Measurements from ENCODE around the gene APBB2. TPM values are rescaled to one million over a fixed set of nuclear protein-coding genes. Genes with fewer than 3 reads are reported as not detected.

The APBB2 gene
- total RNA-seq, 1 donor, result 75.8 TPM

DNA sequence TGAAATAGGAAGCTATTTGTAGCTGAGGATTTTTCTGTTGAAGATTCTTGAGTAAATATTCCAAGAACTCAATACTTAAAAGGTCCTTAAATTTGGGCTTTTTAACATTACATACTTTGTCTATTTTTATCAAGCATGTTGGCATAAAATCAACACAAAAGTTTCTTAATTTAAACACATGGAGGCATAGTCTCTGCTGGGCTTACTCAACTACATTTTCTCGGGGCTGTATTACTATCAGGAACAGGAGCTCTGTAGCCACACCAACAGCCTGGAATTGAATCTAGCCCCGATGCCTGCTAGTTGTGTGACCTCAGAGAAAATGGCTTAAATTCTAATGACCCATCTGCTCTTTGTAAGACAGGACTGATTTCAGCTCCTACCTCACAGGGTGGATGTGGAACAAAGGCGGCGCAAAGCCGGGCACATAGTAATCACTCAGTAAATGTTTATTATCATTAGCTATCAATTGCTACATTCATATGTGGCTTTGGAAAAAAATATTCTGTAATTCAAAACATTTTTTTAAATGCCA, 257.6 kb downstream of the APBB2 start:
- H3K4me3 ChIP-seq (ENCODE audit: low read depth, low read length), result no peak overlapping the region
- DNase-seq (ENCODE audit: low read depth), result peak; percentile 71
- TF ChIP-seq, protein P1, sequence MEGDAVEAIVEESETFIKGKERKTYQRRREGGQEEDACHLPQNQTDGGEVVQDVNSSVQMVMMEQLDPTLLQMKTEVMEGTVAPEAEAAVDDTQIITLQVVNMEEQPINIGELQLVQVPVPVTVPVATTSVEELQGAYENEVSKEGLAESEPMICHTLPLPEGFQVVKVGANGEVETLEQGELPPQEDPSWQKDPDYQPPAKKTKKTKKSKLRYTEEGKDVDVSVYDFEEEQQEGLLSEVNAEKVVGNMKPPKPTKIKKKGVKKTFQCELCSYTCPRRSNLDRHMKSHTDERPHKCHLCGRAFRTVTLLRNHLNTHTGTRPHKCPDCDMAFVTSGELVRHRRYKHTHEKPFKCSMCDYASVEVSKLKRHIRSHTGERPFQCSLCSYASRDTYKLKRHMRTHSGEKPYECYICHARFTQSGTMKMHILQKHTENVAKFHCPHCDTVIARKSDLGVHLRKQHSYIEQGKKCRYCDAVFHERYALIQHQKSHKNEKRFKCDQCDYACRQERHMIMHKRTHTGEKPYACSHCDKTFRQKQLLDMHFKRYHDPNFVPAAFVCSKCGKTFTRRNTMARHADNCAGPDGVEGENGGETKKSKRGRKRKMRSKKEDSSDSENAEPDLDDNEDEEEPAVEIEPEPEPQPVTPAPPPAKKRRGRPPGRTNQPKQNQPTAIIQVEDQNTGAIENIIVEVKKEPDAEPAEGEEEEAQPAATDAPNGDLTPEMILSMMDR (IDR thresholded peaks at IDR 0.05; ENCODE audit: insufficient read depth, low read length), result no peak

DNA sequence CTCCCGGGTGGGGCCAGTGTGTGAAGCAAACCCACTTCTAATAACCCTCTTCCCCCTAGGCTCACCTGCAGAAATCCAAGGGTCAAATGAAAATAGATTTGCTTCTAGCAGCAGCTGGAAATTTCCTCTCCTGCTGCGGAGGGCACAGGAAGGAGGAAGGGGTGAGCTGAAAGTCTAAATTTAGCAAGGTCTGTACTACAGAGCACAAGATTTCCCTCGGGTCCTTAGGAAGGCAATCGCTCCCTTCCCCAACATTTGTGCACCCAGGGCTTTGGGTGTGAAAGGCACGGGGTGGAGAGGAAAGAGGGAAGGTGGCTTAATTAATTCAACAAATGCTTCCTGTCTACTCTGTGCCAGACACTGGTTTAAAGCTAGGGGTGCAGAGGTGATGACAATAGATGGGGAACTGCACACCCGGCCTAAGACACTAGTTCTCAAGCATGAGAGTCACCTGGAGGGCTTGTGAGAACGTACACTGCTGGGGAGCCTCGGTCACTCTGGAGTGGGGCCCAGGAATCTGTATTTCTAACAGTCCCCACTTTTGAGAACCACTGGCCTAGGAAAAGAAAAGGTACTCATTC, 260.2 kb downstream of the APBB2 start:
- no peak overlapping the region for H3K4me3 ChIP-seq (ENCODE audit: low read depth, low read length)
- TF ChIP-seq, protein P1 (IDR thresholded peaks at IDR 0.05; ENCODE audit: insufficient read depth, low read length), result no peak
- no peak for DNase-seq (ENCODE audit: low read depth)

DNA sequence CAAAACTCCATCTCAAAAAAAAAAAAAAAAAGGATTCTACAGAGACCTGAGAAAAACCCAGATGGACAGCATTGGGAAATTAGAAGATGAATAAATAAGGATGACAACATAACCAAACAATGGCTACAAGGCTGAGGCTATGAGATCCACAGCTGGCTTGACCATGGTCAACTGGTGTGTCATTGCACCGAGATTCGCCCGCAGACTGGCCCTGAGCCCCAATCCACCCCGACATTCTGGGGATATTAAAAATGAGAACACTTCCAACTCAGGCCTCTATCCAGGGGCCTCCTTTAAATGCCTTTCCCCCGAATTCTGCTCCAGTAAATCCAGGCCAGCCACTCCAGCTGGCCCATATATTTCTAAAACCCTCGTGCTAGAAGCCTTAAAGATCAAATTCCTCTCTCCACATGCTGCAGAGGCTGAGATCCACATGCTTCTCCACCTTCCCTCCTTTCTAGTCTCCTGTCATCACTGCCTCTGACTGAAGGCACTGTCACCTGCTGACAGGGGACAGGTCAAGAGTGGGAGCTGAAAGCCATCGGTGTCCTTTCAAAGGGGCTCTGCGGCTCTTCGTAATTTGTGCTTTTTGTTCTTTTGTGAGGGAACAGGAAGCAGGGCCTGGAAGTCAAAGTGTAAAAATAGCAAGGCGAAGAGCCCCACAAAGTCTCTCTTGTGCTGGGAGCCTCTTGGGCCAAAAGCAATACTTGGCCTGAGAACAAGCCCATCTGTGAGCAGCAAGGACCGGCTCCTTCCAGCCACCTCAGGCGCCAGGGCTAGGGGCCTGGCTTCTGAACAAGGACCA, 260.9 kb downstream of the APBB2 start:
- H3K4me3 ChIP-seq (ENCODE audit: low read depth, low read length), result no peak overlapping the region
- DNase-seq (ENCODE audit: low read depth), result no peak
- TF ChIP-seq, protein P1 (IDR thresholded peaks at IDR 0.05; ENCODE audit: insufficient read depth, low read length), result no peak

DNA sequence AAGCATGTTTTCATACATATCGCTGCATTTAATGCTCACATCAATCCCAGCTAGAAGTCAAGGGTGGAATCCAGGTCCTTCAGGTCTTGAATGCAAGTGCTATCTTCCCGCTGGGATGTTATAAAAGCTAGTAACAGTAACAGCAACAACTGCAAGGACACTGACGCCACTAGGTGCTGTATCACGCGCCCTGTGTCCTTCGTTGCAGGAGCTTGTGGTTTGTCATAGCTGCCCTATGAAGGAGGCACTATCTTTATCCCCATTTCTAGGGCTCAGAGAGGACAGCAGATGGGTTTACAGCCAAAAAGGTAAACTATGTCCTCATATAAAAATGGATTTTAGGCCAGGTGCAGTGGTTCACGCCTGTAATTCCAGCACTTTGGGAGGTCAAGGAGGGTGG, 261.7 kb downstream of the APBB2 start:
- H3K4me3 ChIP-seq (ENCODE audit: low read depth, low read length), result no peak overlapping the region
- TF ChIP-seq, protein P1 (IDR thresholded peaks at IDR 0.05; ENCODE audit: insufficient read depth, low read length), result no peak
- no peak for DNase-seq (ENCODE audit: low read depth)

DNA sequence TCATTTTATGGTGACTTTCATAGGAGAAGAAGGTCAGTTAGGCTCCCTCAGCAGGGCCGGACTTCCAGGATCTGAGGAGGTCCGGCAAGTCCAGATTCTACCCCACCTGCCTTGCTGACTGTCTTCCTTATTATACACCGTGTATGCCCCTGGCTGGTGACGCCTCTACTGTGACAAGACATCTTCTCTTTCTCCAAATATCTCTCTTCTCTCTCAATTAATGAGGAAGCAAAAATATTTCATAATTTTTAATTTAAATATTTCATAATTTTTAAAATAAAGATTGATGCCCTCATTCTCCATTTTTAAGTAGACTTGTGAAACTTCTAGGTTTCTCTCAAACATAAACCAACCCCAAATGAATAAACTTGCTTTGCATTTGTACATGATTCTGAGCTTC, 262.1 kb downstream of the APBB2 start:
- no peak for DNase-seq (ENCODE audit: low read depth)
- TF ChIP-seq, protein P1 (IDR thresholded peaks at IDR 0.05; ENCODE audit: insufficient read depth, low read length), result no peak
- H3K4me3 ChIP-seq (ENCODE audit: low read depth, low read length), result no peak overlapping the region

DNA sequence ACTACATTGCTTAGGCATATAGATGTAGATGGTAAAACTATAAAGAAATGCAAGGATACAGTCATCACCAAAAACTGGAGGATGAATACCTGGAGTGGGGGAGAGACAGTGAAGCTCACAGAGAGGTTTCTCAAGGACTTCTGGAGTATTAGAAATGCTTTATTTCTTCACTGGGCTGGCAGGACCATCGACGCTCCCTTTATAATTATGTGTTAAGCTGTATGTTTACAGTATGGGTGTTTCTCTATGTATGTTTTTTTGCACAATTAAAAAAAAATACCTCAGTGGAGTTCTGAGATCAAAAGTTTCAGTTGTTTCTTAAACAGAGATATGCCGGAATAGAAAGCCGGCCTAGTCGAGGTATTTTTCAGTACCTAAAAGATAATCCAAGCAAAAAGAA, 263.3 kb downstream of the APBB2 start:
- DNase-seq (ENCODE audit: low read depth), result no peak
- H3K4me3 ChIP-seq (ENCODE audit: low read depth, low read length), result no peak overlapping the region
- TF ChIP-seq, protein P1 (IDR thresholded peaks at IDR 0.05; ENCODE audit: insufficient read depth, low read length), result no peak

Data from fibroblast of the aortic adventitia (primary cell).